ENCODE results near the gene C16orf74.

C16orf74 gene

GRCh38 chr16:85735946-85736345 is 14.9 kb downstream of the C16orf74 start:
- TF ChIP-seq CTCF (IDR thresholded peaks at IDR 0.05; ENCODE audit: insufficient read depth, missing control alignments), result no peak
- DNase-seq (ENCODE audit: insufficient read length, low spot score) (no peak), FAIRE-seq (no peak)

GRCh38 chr16:85735225-85735635 is 15.7 kb downstream of the C16orf74 start:
- no peak for FAIRE-seq
- TF ChIP-seq CTCF (IDR thresholded peaks at IDR 0.05; ENCODE audit: insufficient read depth, missing control alignments), result no peak
- DNase-seq (ENCODE audit: insufficient read length, low spot score), result no peak

- TF ChIP-seq CTCF (IDR thresholded peaks at IDR 0.05; ENCODE audit: insufficient read depth, missing control alignments), result no peak
- FAIRE-seq (no peak), DNase-seq (ENCODE audit: insufficient read length, low spot score) (no peak)
Observed at GRCh38 chr16:85734311-85735017, 16.4 kb downstream of the C16orf74 start.

- no peak for TF ChIP-seq CTCF (IDR thresholded peaks at IDR 0.05; ENCODE audit: insufficient read depth, missing control alignments)
- DNase-seq (ENCODE audit: insufficient read length, low spot score) (no peak), FAIRE-seq (no peak)
Observed at GRCh38 chr16:85733839-85734170, 17.1 kb downstream of the C16orf74 start.

- FAIRE-seq, result no peak
- no peak for DNase-seq (ENCODE audit: insufficient read length, low spot score)
Observed at GRCh38 chr16:85733155-85733838, 17.6 kb downstream of the C16orf74 start.

GRCh38 chr16:85731179-85731578 is 19.7 kb downstream of the C16orf74 start:
- no peak for TF ChIP-seq CTCF (IDR thresholded peaks at IDR 0.05; ENCODE audit: insufficient read depth, missing control alignments)
- FAIRE-seq (no peak), DNase-seq (ENCODE audit: insufficient read length, low spot score) (no peak)

More at GRCh38 chr16:85733155-85733838, 17.6 kb downstream of the C16orf74 start:
- TF ChIP-seq CTCF (IDR thresholded peaks at IDR 0.05; ENCODE audit: insufficient read depth, missing control alignments), result no peak

GRCh38 chr16:85730186-85730465 is 20.8 kb downstream of the C16orf74 start:
- DNase-seq (ENCODE audit: insufficient read length, low spot score) (no peak), FAIRE-seq (no peak)
- no peak for TF ChIP-seq CTCF (IDR thresholded peaks at IDR 0.05; ENCODE audit: insufficient read depth, missing control alignments)

All from D721Med (cell line).